Effector CD8-positive, alpha-beta T cell (primary cell): ENCODE data around the gene GPANK1.
A peak's percentile ranks its signal among the peaks of the same experiment; 100 is the strongest.

Experiments
- DNase-seq: peaks from one replicate; lab custom pipeline; 2025; lab: John Stamatoyannopoulos, UW

GPANK1 gene

GRCh38 chr6:31691078-31691463 is 26.3 kb upstream of the GPANK1 start:
- no peak for DNase-seq

- no peak for DNase-seq
These were observed 25.7 kb upstream of the GPANK1 start for GRCh38 chr6:31690231-31691077.

- DNase-seq: no peak
These were observed 24.7 kb upstream of the GPANK1 start for GRCh38 chr6:31689249-31690110.

- DNase-seq: no peak
These were observed 23.3 kb upstream of the GPANK1 start for GRCh38 chr6:31687860-31688693.

GRCh38 chr6:31687321-31687720 is 22.5 kb upstream of the GPANK1 start:
- no peak for DNase-seq

GRCh38 chr6:31686483-31686882 is 21.7 kb upstream of the GPANK1 start:
- DNase-seq: no peak

GRCh38 chr6:31683591-31683990 is 18.8 kb upstream of the GPANK1 start:
- no peak for DNase-seq

GRCh38 chr6:31681135-31681671 is 16.4 kb upstream of the GPANK1 start:
- peak; percentile 14 for DNase-seq

GRCh38 chr6:31680226-31681134 is 15.7 kb upstream of the GPANK1 start, which contains the start of gene LY6G5C:
TSS of gene LY6G5C (minus strand) at chr6:31681067. CDS start at chr6:31680373, 694 bp downstream.
- DNase-seq: peak; percentile 23

GRCh38 chr6:31677955-31678354 is 13.2 kb upstream of the GPANK1 start:
- no peak for DNase-seq

- no peak for DNase-seq
These were observed 12.1 kb upstream of the GPANK1 start for GRCh38 chr6:31676904-31677303.

- no peak for DNase-seq
These were observed 11.6 kb upstream of the GPANK1 start for GRCh38 chr6:31676322-31676903.

GRCh38 chr6:31669676-31670075 is 4.9 kb upstream of the GPANK1 start, which contains the start of gene LY6G5B:
TSS of gene LY6G5B (plus strand) at chr6:31669976. CDS start at chr6:31670951, 975 bp downstream.
- no peak for DNase-seq

GRCh38 chr6:31666337-31666965 is 1.7 kb upstream of the GPANK1 start:
- DNase-seq: no peak

- DNase-seq: peak; percentile 96
These were observed 922 bp upstream of the GPANK1 start, which contains the start of gene CSNK2B for GRCh38 chr6:31665501-31666336. TSS of gene CSNK2B (plus strand) at chr6:31666080. CDS start at chr6:31666832, 752 bp downstream.

GRCh38 chr6:31663961-31664789 is 622 bp downstream of the GPANK1 start:
- no peak for DNase-seq

- DNase-seq: no peak
These were observed 1.5 kb downstream of the GPANK1 start for GRCh38 chr6:31663126-31663960.
